Body of pancreas (tissue), 4 donors: Measurements from ENCODE around the gene ASAP3.

ENCODE experiments used
- POLR2A ChIP-seq, 3 donors: fragments of 450-650 bp; IDR thresholded peaks; one replicate each; pipeline ENCODE4 v1.6.1; 2016; ENCODE audit warnings: antibody characterized with exemption in 3 of 3, mild to moderate bottlenecking in 2 of 3
- TF ChIP-seq, protein P1 (sequence below), 7 experiments: fragments of 450-650 bp in 4 of 7; fragments of 200-600 bp in 3 of 7; sonication (generic) in 3 of 7; IDR thresholded peaks; one replicate each; pipeline ENCODE4 v1.5.1; 2016 to 2019; ENCODE audit warnings: antibody characterized with exemption in 7 of 7

- TF ChIP-seq, protein P1, sequence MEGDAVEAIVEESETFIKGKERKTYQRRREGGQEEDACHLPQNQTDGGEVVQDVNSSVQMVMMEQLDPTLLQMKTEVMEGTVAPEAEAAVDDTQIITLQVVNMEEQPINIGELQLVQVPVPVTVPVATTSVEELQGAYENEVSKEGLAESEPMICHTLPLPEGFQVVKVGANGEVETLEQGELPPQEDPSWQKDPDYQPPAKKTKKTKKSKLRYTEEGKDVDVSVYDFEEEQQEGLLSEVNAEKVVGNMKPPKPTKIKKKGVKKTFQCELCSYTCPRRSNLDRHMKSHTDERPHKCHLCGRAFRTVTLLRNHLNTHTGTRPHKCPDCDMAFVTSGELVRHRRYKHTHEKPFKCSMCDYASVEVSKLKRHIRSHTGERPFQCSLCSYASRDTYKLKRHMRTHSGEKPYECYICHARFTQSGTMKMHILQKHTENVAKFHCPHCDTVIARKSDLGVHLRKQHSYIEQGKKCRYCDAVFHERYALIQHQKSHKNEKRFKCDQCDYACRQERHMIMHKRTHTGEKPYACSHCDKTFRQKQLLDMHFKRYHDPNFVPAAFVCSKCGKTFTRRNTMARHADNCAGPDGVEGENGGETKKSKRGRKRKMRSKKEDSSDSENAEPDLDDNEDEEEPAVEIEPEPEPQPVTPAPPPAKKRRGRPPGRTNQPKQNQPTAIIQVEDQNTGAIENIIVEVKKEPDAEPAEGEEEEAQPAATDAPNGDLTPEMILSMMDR (IDR thresholded peaks at IDR 0.05) = no peak
- TF ChIP-seq POLR2A (IDR thresholded peaks at IDR 0.05) = no peak
These were observed 27.8 kb downstream of the ASAP3 start for GRCh38 chr1:23456226-23456625.
